Activated CD8-positive, alpha-beta memory T cell treated with anti-CD3 and anti-CD28 coated beads for 4 hours (primary cell): ENCODE data around the gene MTRF1L.
"Not testable (repeated sequence)": the region's sequence is repeated elsewhere in the genome, so short reads cannot be mapped to it uniquely, and the experiment has no call there.

Experiments used
- DNase-seq, 2 donors: peaks; one replicate each; pipeline ENCODE4 v3.0.0-alpha.2; 2020; ENCODE audit warnings: low read depth in 2 of 2

The MTRF1L gene

DNA sequence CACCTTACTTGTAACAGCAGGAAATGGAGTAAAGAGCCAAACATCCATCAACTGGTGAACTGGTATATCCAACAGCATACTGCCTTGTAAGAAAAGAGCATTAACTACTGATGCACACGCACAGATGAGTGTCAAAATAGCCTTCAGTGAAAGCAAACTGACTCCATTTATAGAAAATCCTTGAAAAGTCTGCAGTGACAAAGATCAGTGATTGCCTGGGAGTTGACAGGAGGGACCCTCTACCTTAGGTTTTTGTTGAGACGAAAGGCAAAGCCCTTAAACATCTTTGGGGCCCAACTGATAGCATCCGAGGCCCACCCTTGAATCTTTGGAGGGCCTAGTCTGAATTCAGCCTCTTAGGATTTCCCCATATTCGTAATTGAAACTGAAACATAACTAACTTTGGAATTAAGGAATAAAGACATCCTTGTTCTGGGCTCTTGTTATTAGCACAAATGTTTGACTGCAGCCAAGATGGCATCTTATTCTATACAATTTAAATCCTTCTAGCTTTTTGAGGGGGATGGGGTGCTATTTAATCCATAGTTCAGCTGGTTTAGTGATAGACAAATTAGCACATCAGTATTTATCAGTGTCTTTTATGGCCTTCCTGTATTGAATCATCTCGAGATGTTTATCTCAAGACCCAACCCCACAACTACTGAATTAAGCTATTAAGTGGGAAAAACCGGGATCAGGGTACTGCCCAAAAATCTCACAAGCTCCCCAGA lies 32.7 kb downstream of the MTRF1L start:
- DNase-seq: no peak

DNA sequence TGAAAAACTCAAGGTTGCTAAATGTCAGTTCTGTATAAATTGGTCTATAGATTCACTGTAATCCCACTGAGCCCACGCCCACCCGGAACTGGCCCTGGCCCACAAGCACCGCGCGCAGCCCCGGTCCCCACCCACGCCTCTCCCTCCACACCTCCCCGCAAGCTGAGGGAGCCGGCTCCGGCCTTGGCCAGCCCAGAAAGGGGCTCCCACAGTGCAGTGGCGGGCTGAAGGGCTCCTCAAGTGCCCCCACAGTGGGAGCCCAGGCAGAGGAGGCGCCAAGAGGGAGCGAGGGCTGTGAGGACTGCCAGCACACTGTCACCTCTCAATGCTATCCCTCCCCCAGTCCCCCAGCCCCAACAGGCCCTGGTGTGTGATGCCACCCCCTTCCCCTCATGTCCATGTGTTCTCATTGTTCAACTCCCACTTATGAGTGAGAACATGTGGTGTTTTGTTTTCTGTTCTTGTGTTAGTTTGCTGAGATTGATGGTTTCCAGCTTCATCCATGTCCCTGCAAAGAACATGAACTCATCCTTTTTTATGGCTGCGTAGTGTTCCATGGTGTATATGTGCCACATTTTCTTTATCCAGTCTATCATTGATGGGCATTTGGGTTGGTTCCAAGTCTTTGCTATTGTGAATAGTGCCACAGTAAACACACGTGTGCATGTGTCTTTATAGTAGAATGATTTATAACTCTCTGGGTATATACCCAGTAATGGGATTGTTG lies 36.2 kb downstream of the MTRF1L start:
- not testable (repeated sequence) for DNase-seq

DNA sequence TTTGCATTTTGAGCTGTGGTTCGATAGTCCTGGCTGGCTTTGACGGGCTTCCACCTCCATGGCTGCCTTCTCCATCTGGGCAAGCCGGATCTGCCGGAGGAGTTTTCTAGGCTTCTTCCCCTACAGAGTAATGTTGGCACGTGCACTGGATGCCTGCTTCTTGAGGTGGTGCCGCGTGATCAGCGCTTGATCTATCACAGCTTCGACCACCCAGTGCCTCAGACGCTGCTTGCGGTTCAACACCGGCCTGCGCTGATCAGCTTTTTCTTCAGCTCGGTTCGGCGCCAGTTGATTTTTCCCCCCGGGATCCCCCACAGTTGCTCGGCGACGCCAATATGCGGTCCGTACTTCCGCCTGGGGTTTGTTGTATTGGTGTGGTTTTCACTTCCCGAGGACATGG lies 43.2 kb downstream of the MTRF1L start:
- no peak for DNase-seq

DNA sequence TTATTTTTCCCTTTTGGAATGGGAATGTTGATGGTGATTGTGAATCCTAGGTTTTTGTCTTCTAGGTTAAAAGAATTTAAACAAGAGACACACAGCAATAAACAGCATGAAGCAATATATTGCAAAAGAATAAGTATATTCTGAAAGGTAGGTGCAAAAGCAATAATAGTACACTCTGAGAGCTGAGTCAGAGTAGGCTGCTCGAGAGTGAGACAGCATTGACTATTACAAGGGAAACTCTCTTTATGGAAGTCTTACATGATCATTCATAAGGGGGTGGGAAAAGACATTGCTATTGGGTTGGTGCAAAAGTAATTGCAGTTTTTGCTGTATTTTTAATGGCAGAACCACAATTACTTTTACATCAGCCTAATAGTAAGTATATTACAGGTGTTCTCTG lies 44.7 kb downstream of the MTRF1L start:
- no peak for DNase-seq

DNA sequence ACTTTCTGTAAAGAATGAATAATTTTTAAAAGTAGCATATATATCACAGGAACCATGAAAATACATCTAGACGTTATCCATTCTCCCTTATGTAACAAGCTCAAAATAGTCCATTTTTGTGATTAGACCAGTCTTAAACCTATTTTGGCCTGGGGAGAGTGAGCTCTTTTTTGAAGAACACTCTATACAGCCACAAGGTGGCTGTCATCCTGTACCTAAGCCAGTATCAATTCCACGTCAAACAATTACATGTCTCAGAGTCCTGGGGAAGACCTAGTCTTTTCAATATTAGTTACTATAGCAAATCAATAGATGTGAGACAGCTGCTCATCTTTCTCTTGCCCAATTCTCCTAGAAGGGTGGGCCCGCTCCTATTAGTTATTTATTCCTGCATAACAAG lies 48.1 kb downstream of the MTRF1L start:
- no peak for DNase-seq

DNA sequence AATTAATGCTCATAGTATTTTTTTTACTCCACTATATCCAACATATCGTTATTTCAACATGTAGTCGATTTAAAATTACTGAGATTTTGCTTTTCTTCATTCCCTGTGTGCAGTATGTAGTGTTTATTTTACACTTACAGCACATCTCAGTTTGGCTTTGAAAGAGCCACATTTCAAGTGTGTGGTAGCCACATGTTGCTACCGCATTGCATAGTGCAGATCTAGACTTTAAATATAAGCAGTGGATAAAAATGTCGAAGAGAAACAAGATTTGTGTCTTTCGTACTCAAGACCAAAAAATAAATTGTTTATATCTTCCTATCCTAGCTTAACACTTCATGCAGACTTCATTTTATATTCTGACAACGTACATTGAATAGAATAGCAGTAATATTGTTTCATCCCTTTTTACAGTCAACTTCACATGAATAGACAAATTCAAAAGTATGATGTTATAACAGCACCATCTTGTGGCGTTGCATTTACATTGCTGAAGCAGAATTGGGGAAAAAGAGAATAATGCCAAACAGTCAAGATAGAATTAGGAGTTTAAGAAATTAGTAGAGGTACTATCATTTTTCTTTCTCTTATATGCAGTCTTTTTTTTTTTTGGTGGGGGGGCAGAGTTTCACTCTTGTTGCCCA lies 49.5 kb downstream of the MTRF1L start:
- no peak for DNase-seq

DNA sequence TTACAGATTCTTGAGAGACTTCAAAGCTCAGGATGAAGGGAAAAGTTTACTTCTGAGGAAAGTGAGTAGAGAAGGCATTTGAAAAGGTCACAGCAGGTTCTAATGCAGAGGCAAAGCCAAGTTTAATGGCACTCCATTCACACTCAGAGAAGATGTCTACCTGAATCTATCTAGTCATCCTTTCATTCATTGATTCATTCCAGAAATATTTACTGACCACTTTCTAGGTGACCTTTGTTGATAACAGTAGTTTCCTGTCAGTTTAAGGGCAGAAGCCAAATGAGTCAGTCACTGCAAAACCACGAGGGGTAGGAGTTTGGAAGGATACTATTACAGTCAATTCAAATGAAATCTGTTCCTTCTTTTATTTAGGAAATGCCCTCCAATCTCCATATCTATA lies 50.5 kb downstream of the MTRF1L start:
- no peak for DNase-seq

DNA sequence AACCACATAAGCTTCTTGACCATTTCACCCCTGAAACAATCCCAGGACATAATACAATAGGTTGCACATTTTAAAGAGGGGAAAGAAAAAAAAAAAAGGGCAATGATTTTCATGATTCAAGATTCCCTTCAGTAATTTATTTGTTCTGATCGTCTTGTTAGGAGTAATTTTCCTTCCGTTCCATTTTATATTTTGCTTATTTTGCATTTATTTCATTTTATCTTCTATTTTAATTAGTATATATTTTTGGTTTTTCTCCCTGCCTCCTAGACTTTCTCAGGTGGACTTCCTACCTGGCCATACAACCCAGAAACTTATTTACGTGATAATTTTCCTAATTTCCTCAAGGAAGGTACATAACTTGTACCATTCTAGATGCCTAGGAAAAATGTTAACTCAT lies 52.3 kb downstream of the MTRF1L start:
- DNase-seq: no peak

DNA sequence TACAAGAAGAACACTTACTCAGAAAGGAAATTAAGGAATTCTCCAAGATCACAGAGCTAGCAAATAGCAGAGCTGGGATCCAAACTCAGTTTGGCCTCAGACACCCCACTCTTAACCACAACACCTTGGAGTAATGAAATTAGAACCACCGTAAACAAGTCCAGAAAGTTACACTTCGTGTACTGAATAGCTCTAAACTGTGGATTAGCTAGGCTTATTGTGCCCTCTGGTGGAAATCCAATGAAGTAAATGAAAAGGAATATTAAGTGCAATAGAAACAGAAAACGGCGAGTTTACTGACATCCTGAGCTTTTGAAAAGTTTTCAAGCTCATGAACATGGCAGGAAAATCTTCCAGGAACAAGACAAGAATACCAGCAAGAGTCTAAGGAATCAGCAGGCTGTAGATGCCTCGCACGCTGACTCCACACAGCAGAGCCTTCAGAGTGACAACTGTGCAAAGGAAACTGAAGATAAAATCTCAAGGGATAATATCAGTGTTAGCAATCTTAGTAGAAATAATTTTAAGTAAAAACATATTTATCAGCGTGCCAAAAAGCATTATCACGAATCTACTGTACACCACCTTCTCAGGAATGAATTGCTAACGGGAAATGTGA lies 54.2 kb downstream of the MTRF1L start:
- no peak for DNase-seq

DNA sequence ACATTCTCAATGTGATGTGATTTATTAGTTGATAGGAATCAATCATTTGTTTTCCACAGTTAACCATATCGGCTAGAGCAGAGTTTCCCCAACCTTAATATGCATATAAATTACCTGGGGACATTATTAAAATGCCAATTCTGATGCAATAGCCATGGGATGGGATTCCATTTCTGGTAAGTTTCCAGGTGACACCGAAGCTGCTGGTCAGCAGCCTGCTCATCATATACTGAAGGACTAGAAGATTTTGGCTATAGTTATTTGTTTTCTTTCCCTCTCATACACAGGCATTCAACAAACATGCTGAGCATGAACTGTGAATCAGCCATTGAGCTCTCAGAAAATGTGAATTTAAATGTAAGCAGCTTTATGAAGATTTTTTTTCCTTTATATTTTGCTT lies 55.5 kb downstream of the MTRF1L start:
- DNase-seq: no peak

DNA sequence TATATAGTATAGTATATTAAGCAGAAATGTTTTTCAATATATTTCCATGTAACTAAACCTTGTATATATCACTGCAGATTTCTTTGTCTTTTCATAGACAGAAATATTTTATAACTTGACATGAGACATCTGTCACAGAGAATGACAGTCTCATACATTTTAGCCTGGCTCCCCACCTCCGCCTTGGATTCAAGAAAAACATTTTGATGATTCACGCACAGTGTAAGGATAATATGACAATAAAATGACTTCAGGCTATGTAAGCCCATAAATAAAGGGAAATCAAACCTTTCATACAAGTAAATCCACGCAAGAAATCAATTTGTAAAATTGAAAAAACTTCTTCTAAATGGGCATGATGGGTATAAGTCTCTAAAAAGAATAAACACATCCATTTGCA lies 56.0 kb downstream of the MTRF1L start:
- no peak for DNase-seq

DNA sequence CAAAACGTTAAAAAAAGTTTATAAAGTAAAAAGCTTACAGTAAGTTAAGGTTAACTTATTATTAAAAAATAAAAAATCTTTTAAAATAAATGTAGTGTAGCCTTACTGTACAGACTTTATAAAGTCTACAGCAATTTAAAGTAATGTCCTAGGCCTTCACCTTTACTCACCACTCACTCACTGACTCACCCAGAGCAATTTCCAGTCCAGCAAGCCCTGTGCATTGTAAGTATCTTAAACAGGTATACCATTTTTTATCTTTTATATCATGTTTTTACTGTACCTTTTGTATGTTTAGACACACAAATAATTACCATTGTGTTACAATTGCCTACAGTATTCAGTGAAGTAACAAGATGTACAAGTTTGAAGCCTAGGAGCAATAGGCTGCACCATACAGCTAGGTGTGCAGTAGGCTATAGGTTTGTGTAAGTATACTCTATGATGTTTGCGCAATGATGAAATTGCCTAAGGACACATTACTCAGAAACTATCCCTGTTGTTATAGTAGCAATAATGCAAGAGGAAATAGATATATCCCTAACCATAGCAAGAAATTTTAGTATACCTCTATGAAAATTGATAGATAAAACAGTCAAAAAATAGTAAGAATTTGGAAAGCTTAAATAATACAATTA lies 59.1 kb downstream of the MTRF1L start:
- no peak for DNase-seq

DNA sequence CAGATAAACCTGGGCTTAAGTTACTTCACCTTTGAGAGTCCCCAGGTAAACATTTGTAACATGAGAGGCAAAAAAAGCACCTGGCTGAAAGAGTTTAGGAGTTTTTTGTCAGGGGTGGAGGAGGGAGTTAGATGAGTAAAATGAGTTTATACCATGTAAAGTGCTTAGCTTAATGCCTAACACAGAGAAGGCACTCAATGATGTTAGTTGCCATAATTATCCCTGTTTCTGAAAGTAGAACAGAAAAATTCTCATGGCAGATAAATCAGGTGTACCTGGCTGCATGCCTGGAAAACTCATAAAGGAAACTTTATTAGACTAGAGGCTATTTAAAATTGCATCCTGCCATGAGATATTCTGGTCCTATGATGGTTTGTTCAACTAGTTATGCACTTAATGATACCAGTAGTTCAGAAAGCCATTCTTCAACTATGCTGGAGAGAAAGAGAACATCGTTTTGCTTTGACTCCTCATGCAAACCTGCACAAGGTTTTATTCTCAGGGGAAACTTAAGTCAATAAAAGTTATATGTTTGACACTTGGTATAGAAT lies 60.1 kb downstream of the MTRF1L start:
- no peak for DNase-seq

DNA sequence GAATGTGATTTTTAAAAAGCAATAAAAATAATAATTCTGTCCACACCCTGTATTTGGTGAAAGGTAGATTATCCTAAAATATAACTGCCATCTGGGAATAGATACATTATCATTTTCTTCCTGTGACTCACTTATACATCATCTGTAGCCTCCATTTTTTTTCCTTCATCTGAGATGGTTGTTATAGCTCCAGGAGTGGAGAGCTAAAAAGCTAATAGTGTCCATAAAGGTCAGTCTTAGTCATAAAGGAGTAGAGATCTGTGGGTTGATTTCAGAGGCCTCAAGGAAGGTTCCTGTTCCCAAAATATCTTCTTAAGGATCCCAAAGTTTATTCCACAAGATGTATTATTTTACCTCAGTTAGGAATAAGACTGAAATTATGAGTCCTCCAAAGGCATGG lies 60.8 kb downstream of the MTRF1L start:
- no peak for DNase-seq
